ENCODE data around the gene NSD1.

The NSD1 gene

DNA sequence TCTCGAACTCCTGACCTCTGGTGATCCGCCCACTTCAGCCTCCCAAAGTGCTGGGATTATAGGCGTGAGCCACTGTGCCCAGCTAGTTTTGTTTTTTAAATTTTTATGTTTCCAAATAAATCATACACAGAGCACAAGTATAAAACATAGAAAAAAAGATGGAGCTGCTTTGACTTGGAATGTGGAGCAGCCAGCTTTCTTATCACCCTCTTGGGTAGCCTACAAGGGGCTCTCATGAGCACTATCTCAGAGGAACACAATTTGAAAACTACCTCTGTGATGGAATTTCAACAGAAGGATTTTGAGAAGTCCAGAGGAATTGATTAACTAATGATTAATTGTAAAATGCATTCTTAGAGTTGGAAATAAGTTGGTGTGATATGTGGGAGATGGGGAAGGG lies 45.9 kb downstream of the NSD1 start:
- DNase-seq, result no peak

DNA sequence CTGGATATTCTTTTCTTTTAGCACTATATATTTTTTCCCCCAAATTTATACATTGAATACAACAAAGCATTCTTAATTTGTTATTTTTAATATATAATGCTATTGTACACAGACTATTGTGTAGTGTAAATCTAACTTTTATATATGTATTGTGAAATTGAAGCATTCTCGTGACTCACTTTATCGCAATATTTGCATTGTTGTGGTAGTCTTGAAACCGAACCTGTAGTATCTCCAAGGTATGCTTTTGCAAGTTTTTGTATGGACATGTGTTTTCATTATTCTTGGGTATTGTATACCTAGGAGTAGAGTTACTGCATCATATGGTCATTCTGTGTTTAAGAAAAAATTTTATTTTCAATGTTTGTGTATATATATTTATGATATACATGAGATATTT lies 49.6 kb downstream of the NSD1 start:
- DNase-seq, result no peak

DNA sequence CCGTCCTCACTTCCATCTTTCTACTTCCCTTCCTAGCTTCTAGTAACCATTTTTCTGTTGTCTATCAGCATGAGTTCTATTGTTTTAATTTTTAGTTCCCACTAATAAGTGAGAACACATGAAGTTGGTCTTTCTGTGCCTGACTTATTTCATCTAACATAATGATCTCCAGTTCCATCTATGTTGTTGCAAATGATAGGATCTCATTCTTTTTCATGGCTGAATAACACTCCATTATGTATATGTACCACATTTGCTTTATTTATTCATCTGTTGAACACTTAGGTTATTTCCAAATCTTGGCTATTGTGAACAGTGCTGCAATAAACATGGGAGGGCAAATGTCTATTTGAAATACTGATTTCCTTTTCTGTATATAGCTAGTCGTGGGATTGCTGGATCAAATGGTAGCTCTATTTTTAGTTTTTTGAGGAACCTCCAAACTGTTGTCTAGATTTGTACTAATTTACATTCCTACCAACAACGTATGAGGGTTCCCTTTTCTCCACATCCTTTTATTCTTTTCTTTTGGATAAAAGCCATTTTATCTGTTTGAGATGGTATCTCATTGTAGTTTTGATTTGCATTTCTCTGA lies 50.3 kb downstream of the NSD1 start:
- peak; percentile 16 to 21 (median 17) for DNase-seq

DNA sequence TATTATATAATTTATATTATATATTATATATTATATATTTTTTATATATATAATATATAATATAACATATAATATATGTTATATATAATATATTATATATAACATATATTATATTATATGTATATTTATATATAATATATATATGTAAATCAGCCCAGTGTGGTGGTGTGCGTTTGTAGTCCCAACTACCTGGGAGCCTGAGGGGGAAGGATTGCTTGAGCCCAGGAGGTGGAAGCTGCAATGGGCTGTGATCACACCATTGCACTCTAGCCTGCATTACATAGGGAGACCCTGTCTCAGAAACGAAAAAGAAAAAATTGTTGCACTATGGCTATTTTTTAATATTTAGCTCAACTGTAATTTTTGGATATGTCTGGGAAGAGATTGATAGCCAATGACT lies 52.4 kb downstream of the NSD1 start:
- no peak for DNase-seq

DNA sequence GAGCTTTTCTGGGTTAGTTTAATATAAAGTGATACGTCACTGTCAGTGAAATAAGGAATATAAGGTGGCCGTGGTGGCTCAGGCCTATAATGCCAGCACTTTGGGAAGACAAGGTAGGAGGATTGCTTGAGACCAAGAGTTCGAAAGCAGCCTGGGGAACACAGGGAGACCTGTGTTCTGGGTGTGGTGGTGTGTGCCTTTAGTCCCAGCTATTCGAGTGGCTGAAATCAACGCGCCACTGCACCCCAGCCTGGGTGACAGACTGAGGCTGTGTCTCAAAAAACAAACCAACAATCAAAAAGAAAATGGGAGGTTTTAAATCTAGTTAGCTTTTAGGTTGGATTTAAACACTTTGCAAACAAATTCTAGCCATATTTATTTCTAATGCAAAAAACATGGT lies 53.1 kb downstream of the NSD1 start:
- no peak for DNase-seq

DNA sequence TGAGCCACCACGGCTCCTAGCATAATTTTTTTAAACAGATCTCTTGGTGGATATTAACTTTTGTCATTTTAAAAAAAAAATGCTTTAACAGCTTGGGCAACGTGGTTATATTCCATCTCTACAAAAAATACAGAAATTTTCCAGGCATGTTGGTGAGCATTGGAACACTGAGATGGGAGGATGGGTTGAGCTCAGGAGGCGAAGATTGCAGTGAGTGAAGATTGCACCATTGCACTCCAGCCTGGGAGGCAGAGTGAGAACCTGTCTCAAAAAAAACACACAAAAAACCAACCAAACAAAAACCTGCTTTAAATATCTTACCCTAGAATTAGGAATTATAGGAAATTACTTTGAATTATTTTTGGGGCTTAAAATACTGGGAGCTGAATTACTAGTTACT lies 55.2 kb downstream of the NSD1 start:
- DNase-seq, result no peak

DNA sequence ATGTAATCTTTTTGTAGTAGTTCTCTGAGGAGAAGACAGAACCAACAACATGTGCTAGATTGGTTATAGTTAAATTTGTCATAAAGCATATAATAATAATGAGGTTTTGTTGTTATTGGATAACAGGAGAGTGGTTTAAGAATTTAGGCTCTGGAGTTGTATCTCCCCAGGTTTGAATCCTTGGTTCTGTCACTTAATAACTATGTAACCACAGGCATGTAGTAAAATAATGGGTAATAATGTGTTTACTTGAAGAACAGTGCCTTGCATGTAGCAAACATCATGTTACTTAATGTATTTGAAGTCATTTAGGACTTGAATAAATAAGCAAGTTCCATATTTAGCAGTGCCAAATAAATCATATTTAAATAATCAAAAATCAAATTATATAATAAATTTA lies 55.8 kb downstream of the NSD1 start:
- no peak for DNase-seq

DNA sequence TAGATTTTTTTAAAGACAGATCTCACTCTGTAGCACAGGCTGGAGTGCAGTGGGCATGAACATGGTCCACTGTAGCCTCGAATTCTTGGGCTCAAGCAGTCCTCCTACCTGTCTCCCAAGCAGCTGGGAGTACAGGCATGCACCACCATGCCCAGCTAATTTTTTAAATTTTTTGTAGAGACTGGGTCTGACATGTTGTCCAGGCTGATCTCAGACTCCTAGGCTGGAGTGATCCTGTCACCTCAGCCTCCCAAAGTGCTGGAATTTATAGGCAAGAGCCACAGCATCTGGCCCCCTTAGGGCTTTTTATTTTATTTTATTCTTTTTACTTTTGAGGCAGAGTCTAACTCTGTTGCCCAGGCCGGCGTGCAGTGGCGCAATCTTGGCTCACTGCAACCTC lies 56.4 kb downstream of the NSD1 start:
- DNase-seq, result no peak

DNA sequence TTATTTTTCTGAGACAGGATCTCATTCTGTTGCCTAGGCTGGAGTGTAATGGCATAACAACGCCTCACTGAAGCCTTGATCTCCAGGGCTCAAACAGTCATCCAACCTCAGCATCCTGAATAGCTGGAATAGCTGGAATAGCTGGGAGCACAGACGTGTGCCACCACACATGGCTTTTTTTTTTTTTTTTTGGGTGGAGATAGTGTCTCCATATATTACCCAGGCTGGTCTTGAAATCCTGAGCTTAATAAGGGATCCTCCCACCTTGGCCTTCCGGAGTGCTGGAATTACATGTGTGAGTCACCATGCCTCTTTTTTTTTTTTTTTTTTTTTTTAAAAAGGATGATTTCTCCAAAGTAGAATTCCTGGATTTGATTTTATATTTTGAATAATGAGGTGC lies 60.7 kb downstream of the NSD1 start:
- no peak for DNase-seq

DNA sequence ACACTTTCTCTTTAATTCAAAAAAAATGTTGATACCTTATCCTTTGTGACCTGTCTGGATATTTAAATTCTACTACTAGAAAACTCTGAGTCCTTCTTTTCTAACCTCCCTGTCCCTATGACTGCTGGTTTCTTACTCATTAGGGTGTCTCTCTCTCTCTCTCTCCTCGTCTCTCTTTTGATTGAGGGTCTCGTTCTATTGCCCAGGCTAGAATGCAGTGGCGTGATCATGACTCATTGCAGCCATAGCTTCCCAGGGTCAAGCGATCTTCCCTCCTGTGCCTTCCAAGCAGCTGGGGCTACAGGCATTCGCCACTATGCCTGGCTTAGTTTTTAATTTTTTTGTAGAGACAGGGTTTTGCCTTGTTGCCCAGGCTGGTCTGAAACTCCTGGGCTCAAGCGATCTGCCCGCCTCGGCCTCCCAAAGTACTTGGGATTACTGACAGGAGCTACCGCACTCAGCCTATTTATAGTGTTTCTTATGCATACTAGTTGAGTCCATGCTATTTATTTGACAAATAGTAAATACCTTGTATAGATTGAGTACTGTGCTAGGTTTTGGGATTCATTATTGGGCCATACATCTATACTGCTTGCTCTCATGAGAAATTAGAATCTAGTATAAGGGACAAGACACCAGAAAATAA lies 61.9 kb downstream of the NSD1 start:
- no peak for DNase-seq

DNA sequence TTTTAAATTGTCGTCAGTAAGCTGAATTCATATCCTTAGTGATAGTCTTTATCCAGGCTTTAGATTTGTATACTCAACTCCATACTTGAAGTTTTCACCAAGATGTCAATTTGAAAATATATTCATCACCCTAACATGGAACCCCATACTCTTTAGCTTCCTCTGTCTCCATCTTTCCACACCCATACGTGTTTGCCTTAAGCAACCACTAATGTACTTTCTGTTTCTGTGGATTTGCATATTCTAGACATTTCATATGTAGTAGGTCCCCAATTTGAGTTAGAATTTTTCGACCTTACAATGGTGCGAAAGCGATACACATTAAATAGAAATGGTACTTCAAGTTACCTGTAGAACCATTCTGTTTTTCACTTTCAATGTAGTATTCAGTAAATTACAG lies 65.2 kb downstream of the NSD1 start:
- DNase-seq, result no peak

DNA sequence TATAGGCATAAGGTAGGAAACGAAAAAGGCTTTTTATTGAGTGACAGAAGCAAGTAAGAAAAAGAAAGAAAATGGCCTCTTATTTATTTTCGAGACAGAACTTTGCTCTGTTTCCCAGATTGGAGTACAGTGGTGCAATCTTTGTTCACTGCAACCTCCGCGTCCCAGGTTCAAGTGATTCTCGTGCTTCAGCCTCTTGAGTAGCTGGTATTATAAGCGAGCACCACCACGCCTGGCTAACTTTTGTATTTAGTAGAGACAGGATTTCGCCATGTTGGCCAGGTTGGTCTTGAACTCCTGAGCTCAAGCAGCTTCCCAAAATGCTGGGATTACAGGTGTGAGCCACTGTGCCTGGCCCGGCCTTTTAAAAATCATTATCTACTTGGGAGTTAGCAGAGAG lies 70.7 kb downstream of the NSD1 start:
- no peak for DNase-seq

DNA sequence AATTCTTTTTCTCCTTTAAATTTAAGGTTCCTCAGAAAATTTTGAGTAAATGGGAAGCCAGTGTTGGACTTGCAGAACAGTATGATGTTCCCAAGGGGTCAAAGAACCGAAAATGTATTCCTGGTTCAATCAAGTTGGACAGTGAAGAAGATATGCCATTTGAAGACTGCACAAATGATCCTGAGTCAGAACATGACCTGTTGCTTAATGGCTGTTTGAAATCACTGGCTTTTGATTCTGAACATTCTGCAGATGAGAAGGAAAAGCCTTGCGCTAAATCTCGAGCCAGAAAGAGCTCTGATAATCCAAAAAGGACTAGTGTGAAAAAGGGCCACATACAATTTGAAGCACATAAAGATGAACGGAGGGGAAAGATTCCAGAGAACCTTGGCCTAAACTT lies 76.0 kb downstream of the NSD1 start:
- no peak for DNase-seq

DNA sequence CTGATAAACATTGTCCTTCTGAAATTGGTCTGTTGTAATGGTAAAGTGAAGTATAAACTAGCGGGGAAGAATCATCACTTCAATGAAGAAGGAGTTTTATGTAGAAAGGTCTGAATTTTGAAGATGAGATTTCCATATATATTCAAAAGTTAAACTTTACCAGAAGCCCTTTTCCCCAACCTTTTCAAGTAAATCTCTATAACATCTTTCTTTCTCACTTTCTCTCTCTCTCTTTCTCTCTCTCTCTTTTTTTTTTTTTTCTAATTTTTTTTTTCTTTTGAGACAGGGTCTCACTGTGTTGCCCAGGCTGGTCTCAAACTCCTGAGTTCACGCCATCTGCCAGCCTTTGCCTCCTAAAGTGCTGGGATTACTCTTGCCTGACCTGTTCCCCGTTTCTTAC lies 78.7 kb downstream of the NSD1 start:
- DNase-seq, result no peak

DNA sequence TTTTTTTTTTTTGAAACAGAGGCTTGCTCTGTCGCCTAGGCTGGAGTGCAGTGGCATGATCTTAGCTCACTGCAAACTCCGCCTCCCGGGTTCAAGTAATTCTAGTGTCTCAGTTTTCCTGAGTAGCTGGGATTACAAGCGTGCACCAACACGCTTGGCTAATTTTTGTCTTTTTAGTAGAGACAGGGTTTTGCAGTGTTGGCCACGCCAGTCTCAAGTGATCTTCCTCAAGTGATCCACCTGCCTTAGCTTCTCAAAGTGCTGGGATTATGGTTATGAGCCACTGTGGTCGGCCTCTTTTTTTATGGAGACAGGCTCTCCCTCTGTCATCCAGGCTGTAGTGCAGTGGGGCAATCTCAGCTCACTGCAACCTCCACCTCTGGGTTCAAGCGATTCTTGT lies 87.0 kb downstream of the NSD1 start:
- no peak for DNase-seq

DNA sequence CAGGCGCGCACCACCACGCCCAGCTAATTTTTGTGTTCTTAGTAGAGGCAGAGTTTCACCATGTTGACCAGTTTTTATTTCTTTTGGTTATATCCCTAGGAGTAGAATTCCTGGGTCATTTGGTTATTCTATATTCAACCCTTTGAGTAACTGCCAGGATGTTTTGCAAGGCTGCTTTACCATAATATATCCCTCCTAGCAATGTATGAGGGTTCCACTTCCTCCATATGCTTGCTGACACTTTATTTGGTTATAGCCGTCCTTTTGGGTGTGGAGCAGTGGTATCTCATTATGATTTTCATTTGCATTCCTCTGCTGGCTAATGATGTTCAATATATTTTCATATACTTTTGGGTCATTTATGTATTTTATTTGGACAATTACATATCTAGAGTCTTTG lies 88.7 kb downstream of the NSD1 start:
- DNase-seq, result no peak

DNA sequence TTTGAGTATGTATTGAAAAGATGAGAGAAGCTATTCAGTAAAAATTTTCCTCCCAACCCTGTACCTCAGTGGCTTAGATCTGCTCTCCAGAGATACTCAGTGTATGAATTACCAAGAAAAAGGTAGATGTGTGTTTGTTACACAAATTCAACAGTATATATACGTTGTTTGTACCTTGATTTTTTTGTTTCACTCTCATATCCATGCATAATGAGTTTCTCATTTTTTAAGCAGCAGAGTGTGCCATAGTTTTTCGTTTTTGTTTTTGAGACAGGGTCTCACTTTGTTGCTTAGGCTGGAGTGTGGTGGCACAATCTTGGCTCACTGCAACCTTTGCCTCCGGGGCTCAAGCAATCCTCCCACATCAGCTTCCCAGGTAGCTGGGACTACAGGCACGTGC lies 92.2 kb downstream of the NSD1 start:
- no peak for DNase-seq

DNA sequence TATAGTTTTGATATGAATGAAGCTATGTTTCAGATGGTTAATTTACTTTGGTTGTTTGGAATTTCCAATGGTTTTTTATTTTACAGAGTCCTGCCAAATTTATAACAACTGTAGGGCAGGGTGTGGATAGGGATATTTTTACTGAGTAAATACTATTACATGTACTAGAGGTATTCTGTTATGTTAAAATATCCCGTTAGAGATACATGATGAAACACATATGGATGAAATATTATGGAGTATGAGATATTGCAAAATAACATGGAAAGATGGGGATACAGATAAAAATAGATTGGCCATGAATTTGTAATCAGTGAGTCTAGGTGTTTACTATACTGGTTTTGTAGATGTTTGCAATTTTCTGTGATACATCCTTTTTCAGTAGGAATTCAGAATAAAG lies 93.3 kb downstream of the NSD1 start:
- DNase-seq, result no peak

DNA sequence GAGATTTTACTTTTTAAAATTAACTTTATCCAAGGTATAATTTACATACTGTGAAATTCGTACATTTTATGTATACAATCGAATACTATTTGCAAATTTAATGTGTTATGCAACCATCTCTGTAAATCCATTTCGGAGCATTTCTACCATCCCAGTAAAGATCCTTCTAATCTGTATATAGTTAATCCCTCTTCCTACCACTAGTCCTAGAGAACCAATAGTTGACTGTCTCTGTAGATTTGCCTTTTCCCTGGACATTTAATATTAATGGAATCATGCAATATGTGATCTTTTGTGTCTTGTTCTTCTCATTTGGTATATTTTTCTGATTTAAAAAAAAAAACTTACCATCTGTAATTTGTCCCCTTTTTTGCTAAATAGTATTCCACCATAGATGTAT lies 95.2 kb downstream of the NSD1 start:
- DNase-seq, result no peak

DNA sequence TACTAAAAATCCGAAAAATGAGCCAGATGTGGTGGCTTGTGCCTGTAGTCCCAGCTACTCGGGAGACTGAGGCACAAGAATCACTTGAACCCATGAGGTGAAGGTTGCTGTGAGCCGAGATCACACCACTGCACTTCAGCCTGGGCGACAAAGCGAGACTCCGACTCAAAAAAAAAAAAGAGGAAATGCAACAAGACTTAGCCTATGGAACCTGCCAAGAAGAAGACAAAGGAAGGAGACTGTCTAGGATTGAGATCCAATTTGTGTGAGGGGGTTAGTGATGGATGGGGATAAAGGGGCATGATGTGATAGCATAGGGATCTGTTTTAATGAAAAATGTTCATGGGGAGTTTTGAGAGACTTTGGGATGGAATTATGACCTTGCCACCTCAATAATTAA lies 97.1 kb downstream of the NSD1 start:
- DNase-seq, result peak in 1 of 3 donors; percentile 0

DNA sequence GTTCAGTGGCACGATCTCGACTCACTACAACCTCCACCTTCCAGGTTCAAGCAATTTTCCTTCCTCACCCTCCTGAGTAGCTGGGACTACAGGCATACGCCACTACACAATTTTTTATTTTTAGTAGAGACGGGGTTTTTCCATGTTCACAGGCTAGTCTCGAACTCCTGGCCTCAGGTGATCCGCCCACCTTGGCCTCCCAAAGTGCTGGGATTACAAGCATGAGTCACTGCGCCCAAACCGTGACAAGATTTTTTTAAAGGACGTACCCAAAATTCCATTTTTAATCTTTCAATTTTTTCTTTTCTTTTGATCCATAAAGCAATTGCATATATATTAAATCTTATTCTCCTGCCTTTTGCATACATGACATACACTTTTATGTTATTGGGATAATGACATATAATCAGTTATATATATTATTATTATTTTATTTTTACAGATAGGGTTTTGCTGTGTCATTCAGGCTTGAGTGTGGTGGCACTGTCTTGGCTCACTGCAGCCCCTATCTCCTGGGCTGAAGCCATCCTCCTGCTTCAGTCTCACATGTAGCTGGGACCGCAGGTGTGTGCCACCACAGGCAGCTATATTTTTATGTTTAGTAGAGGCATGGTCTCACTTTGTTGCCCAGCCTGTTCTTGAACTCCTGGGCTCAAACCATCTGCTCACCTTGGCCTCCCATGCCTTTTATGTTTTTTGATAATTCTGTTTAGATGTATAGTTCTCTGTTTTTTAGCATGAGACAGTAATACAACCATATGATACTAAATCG lies 98.1 kb downstream of the NSD1 start:
- no peak for DNase-seq

DNA sequence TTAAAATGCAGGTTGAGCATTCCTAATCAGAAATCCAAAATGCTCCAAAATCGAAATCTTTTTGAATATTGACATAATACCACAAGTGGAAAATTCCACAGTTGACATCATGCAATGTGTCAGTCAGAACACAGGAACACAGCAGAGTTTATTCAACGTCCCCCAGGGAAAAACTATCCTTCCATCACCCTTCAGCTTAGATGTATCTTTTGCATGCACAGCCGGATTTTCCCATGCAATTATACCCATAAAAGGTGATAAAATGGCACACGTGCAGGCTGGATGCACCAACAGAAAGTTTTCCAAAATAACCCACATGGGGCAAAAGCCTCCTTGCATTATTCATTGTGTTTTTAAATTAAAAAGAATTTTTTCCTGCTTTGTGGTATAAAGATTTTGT lies 98.8 kb downstream of the NSD1 start:
- no peak for DNase-seq

DNA sequence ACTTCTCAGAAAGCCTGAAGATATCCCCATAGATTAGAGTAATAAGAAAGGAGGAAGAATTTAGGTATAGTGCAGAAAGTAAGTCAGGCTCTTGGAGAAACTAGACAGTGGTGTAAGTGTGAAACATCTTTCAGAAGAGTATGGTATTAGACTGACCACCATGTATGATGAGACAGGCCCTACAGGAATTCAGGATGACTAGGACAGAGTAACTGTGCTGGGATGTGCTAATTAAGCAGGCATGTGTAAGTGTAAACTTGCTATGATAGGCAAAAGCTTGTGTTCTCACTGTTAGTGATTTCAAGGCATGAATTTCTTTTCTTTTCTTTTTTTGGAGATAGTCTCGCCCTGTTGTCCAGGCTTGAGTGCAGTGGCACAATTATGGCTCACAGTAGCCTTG lies 99.2 kb downstream of the NSD1 start:
- DNase-seq, result no peak

DNA sequence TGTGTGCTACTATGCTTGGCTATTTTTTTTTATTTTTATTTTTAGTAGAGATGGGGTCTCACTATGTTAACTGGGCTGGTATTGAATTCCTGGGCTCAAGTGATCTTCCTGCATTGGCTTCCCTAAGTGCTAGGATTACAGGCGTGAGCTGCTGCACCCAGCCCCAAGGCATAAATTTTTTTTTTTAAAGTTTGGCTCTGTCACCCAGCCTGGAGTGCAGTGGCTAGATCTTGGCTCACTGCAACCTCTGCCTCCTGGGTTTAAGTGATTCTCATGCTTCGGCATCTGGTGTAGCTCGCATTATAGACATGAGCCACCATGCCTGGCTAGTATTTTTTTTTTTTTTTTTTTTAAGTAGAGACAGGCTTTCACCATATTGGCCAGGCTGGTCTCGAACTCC lies 99.6 kb downstream of the NSD1 start:
- DNase-seq, result no peak

DNA sequence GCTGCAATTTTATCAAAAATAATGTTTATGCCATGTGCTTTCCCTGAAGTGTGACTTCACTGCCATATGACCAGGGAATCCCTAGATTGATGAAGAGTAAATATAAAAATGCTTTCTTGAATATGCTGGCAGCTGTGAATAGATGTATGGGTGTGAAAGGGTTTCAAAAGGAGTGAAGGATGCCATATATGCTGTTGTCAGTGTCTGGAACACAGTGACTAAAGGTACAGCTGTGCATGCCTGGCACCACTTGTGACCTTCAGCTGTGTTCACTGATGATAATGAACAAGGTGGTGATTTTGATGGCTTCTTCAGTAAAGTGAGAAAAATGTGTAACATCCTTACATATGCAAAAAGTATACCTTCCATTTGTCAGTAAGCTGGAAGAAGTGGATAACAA lies 100.2 kb downstream of the NSD1 start:
- DNase-seq, result no peak
